NCI-H1417 treated with DMSO at 0.1 percent for 48 hours (cell line): Measurements from ENCODE around the gene TCF15.
"Not testable (repeated sequence)": the region's sequence is repeated elsewhere in the genome, so short reads cannot be mapped to it uniquely, and the experiment has no call there.

Experiments
- DNase-seq: peaks from one replicate; lab custom pipeline; 2025; lab: John Stamatoyannopoulos, UW

Gene TCF15

DNA sequence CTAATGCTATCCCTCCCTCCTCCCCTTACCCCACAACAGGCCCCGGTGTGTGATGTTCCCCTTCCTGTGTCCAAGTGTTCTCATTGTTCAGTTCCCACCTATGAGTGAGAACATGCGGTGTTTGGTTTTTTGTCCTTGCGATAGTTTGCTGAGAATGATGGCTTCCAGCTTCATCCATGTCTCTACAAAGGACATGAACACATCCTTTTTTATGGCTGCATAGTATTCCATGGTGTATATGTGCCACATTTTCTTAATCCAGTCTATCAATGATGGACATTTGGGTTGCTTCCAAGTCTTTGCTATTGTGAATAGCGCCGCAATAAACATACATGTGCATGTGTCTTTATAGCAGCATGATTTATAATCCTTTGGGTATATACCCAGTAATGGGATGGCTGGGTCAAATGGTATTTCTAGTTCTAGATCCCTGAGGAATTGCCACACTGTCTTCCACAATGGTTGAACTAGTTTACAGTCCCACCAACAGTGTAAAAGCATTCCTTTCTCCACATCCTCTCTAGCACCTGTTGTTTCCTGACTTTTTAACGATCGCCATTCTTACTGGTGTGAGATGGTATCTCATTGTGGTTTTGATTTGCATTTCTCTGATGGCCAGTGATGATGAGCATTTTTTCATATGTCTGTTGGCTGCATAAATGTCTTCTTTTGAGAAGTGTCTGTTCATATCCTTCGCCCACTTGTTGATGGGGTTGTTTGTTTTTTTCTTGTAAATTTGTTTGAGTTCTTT lies 31.0 kb downstream of the TCF15 start:
- DNase-seq, result not testable (repeated sequence)

DNA sequence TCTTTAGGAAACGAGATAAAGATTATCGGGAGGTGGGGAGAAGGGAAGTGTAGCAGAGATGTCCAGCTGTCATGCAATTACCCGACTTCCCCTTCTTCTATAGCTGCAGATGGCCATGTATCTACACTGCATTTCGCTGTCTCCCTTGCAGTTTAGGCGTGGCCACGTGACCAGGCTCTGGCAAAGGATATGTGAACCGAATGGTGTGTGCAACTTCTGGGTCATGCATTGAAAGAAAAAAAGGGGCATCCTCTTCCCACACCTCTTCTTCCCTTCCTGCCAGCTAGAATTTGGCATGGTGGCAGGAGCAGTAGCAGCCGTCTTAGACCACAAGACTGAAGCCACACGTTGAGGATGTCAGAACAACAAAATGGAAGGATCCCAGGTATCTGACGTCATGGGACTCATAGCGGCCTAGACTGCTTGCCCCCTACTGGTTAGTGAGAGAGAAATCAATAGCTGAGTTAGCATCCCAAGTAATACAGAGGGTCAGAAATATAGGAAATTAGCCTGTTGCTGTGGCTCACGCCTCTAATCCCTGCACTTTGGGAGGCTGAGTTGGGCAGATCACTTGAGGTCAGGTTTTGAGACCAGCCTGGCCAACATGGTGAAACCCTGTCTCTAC lies 32.8 kb downstream of the TCF15 start:
- no peak for DNase-seq

DNA sequence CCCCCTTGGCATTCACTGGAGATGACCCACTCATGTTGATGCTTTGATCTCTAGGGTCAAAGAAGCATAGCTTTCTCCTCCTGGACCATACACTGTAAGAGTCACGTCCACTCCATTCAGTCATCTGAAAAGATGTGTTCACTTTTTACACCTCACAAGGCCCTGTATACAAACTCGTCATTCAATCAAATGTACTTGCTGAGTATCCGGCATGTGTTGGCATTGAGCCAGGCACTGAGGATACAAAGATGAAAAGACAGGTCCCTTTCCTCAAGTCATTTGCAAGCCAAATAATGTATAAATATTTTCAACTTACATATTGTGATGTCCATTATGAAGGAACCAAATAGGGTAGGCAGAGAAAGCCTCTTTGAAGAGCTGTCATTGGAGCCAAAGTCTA lies 34.0 kb downstream of the TCF15 start:
- no peak for DNase-seq

DNA sequence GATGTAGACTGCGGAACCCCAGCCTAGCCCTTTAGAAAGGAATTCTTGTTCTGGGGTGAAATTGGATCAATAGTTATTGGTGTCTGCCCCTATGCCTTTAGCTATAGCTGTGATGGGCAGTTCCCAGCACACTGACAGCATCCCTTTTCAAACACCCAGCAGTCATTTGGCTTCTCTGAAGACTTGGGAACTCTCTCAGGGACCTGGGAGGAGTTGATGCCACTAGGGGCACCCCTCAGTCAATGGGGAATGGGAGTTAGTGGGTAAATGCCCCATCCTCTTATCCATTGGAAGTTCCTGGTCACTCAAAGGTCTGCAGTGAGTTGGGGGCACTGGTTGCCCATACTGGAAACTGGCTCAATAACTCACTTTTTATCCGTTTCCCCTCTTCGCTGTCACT lies 34.9 kb downstream of the TCF15 start:
- no peak for DNase-seq

DNA sequence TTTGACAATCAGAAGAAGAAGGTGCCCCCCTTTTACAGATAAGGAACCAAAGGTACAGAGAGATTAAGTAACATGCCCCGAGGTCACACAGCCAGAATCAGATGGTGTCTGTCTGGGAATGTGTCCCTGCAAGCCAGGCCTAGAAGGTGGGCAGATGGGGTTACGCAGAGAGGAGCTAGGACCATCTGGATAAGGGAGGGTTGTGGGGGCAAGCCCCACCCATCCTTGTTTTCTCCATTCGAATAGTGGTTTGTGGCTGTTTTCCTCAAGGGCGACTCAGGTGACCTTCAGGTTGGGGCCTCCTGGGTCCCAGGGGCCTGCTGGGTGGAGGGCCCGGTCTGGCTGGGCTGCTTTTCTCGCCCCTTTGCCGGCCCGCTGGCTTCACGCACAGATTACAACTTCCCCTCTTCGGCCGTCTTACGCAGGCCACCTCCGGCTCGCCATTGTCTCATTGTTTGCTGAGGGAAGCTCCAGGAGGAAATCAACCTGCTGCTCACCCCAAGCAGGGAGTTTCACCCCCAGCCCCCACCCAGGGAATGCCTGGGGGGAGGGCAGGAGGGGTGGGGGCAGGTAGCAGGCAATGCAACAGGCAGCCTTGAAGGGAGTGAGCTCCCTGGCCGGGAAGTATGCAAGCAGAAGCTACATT lies 35.7 kb downstream of the TCF15 start:
- no peak for DNase-seq

DNA sequence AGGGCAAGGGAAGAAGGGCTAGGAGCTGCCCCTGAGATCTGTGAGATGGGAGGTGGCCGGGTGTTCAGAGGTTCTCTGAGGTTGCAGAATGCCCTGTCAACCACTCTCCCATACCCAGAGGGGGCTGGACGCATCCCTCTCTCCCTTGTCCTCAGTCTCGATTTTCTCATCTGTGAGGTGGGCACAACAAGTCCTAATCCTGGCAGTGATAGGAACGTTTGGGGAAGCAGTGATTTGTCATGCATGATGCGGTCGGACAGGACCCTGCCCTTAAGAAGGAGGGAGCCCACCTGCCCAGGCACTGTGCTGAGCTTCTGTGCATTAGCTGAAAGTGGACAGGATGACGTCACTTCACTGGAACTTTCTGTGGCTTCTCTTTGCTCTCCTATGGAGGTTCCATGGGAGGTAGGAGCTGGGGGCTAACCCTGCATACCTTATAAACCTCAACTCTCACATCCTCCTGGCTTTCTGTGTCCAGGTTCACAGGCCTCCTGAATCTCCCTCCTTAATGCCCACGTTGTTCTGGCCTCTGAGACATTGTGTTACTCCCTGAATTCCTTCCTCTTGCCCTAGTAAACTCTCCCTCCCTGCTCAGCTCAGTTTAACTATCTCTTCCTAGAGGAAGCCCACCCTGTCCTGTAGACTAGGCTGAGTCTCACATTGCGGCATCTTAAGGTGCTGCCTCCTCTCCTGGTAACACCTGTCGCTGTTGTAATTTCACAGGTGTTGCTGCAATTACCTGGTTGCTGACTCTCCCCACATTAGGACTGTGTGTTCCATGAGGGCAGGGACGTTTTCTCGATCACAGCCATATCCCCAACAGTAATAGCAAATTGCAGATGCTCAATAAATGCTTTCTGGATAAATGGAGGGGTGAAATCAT lies 36.5 kb downstream of the TCF15 start:
- DNase-seq, result no peak

DNA sequence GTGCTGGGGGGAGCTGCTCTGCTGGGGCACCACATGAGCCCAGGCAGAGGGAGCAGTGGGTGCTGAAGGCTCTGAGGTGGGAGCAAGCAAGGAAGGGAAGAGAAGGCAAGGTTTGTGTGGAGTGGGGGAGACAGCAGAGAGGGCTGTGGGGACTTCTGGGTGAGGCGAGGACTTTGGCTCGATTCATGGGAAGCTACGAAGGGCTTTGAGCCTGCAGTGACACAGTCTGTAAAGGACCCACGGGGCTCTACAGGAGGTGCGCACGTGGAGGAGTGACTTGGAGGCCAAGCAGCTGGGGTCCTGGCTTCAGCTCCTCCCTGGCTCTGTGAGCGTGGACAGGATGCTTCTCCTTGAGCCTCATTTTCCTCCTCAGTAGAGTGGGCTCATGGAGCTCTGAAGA lies 37.4 kb downstream of the TCF15 start:
- DNase-seq, result no peak

DNA sequence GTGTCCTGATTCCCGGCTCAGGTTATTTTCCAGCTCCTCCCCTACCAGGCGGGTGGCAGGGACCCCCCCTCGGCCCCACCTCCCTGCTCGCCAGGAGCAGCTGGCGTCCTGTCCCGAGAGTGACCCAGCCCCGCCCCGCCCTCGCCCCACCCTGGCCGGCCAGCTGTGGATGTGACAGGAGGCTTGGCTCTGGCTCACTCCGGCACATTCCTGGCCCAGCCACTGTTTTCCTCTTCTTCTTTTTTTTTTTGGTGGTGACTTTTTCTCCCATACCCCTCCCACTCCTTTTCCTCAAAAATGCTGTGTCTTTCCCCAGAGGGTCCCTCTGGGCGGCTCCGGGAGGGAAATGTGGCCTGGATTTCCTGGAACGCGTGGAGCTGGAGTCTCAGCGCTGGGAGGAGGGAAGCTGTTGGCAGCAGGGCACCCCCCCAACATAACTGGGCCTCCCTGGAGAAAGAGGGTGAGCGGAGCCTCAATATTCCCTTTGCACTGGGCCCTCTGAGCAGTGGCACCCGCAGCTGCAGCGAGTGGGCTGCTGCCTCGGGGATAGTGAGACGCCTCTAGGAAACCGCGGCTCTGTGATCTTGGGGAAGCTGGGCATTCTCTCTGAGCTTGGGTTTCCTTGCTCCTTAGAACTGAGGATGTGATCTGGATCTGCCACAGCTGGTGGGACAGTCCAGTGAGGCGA lies 38.2 kb downstream of the TCF15 start:
- no peak for DNase-seq

DNA sequence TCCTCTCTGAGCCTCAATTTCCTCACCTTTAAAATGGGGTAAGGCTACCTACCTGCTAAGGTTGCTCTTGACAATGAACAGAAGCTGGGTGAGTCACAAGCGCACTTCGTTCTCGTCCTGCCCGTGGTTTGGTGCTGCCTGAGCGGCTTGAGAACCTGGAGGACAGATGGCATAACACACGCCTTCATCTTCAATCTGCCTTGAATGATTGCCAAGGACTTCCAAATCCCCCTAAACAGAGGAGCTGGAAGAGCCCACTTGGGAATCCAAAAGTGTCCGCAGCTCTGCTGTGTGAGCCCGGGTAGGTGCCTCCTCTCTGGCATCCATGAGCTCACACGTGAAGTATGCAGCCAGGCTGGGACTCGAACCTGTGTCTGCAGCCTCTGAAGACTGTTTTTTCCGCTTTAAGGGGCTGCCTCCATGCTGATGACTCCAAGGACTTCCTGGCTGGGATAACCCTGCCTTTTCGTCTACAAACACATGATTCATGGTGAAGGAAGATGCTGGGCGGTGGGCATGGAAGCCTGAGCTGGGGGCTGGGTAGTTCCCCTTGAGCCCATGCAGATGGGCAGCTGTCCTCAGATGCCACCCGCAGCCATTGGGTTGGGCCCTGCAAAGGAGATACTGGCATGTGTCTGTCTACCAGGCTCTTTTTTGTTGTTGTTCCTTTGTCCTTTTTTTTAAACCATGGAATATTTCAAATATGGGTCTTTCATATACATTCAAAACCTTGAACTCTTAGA lies 41.3 kb downstream of the TCF15 start:
- no peak for DNase-seq

DNA sequence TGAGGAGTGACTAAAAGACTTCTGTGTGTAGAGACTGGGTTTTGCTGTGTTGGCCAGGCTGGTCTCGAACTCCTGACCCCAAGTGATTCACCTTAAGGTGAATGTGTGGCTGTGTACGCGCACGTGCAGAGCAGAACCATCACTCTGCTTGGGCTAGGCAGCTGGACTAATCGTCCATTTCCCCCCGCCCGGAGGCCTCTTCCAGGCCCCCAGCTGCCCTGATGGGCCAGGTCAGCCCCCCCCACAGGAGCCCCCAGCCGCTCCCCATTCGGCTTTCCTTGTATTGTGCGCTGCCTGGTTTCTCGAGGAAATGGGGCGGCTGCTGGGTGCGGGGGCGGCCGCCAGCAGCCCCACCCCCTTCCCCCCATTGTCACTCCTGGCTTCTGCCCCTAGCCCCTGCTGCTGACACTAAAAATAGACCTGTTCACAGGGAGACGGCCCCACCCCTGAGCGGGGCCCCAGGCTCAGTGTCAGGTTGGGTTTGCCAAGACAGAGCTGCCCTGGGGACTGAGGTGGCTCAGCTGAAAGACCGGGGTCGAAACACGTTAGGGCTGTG lies 41.9 kb downstream of the TCF15 start:
- no peak for DNase-seq

DNA sequence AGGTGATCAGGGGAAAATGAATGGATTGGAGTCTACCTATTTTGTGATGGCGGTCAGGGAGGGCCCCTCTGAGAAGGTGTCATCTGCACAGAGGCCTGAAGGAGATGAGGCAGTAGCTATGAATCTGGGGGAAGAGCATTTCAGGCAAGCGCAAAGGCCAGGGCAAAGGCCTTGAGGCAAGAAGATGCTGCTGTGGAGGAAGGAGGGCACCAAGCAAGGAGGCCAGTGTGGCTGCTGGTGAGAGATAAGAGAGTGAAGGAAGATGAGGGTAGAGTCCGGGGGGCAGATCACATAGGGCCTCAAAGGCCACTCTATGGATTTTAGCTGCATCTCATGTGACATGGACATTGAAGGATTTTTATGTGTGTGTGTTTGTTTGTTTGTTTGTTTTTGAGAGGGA lies 45.9 kb downstream of the TCF15 start:
- no peak for DNase-seq

DNA sequence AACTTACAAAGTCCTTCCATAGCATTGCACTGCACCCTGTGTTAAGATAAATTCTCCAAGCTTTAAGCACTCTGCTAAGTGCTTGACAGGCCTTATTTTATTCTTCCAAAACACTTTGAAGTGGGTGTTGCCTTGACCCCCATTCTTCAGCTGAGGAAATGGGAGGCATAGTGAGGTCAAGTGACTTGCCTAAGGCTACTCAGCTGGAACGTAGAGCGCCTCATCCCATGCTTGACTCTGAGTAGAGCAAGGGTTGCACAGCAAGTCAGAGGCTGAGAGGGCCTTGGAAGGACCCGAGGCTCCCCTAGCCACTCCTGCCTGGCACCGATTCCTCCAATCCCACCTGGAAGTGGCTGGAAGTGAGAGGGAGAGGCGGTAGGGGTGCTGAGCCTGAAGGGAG lies 46.9 kb downstream of the TCF15 start:
- no peak for DNase-seq

DNA sequence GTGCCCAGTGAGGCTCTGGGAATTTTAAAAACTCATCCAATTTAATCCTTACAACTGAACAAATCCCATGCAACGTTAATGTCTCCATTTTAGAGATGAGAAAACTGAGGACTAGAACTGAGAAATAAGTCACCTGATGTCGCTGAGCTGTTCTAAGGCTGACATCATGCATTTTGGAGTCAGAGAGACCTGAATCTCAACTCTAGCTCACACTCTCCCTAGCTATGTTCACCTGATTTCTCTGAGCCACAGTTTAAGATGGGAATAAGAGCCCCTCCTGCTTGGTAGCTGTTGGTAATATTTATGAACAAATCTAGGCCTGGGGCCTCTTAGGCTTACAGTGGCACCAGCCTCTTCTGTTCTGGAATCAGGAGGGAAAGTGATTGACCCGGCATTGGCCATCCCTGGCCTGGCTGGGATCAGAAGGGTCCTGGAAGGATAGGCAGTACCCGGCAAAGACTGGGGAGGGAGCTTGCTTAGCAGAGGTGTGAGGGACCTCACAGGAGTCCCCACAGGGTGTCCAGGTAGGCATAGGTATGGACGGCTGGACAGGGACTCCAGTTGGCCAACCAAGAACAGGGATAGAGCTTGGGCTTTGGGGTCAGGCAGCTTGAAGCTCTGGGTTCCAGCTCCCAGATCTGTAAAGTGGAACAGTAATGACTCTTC lies 47.7 kb downstream of the TCF15 start:
- DNase-seq, result no peak

DNA sequence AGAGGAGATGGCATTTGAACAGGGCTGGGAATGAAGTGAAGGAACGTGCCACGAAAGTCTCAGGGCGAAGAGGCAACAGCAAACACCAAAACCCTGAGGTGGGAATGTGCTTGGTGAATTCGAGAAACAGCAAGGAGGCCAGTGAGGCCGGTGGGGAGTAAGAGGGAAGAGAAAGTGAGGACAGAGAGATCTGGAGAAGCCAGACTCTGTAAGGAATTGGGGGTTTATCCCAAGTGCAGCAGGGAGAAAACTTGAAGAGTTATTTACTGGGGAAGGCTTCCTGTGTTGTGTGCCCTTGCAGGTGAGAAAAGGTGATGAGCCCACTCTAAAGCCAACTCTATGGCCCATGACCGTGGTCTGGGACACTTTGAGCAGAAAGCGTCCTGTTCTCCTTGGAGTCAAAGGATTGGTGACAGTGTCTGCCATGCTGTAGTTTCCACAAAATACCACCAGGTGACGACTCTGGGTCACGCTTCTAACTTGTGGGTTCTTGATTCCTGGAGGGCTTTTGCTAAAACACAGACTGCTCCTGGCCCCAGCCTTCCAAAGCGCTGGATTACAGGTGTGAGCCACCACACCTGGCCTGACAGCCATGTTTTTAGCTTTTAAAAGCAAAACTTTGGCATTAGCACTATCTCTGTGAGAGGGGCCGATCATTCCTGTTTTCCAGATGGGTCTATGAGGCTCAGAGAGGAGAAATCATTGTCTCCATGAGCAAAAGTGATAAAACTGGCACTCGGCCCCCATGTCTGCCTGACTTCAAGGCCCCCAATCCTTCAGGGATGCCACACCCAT lies 48.5 kb downstream of the TCF15 start:
- DNase-seq, result peak; percentile 16

DNA sequence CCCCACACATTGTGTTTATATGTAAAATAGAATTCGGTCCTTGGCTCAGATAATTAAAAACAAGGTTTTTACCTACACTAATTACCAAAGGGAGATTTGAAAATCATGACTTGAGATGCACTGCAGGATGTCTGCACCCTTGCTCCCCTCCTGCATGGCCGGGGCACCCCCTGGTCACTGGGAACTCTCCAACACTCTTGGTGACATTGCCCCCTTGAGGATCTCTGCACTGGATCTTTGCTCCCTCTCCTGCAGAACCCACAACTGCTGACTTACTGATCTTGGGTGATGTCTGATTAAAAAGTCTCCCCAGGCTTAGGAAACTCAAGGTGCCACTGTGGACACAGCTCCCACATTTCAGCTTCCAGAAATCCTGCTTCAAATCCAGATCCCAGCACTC lies 49.4 kb downstream of the TCF15 start:
- DNase-seq, result no peak

DNA sequence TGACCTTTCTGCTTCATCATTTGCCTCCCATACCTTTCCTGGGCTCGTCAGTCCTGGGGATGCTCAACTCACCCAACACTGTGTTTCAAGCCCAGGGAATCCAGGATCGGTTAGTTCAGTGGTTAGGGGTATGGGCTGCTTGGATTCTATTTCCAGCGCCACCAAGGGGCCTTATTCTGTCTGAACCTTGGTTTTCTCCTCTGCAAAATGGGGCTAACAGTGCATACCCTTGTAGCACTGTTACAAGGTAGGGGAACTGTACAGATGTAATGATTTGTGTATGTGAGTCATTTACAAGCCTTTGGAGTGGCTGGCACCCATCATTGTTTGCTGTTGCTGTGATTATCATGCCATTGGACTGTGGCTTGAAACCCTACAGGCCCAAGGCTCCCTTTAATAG lies 52.0 kb downstream of the TCF15 start:
- DNase-seq, result no peak

DNA sequence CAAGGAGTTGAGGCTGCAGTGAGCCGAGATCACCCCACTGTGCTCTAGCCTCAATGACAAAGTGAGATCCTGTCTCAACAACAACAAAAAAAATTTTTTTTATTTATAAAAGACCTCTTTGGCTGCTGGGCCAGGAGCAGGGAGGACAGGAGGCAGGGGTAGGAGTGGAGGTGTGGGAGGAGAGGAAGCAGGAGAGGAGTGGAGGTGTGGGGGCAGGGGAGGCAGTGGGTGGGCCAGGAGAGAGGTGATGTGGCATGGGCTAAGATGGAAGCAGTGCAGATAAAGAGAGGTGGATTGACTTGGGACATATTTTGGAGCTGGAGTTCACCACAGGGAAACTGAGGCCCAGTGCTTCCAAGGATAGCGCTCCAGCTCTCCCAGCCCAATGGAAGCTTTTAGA lies 53.1 kb downstream of the TCF15 start:
- no peak for DNase-seq

DNA sequence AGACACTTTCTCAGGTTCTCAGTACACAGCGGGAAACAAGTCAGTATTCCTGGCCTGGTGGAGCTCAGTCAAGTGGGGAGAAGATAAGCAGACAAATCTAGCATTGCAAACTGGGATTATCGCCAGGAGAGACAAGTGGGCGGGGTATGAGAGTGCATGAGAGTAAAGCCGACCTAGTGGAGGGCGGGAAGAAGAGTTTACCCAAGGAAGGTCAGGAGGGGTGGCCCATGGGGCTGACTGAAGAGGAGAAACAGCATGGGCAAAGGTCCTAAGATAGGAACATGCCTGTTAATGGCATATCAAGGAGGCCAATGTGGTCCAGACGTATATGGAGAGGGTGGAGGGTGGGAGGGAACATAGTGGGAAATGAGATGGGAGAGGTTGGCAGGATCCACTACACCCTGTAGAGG lies 54.1 kb downstream of the TCF15 start:
- DNase-seq, result no peak
